Neural crest cell (in vitro differentiated cells): ENCODE data around the gene RFESD. TPM values are rescaled to one million over a fixed set of nuclear protein-coding genes. Genes with fewer than 3 reads are reported as not detected.

Experiments
- DNase-seq: peaks from one replicate; pipeline ENCODE4 v3.0.0; 2021; ENCODE audit warnings: low read depth, mixed read lengths, low spot score
- H3K27ac Mint-ChIP-seq: one replicate; pipeline ENCODE4 v1.8.0; 2021; ENCODE audit warnings: mild to moderate bottlenecking, mixed read lengths; ENCODE audit not compliant: unreplicated experiment
- H3K27me3 Mint-ChIP-seq: 2 replicates; pipeline ENCODE4 v1.8.0; 2021; ENCODE audit warnings: low read depth, mild to moderate bottlenecking, mixed read lengths
- H3K36me3 Mint-ChIP-seq: 2 replicates; pipeline ENCODE4 v1.8.0; 2021; ENCODE audit warnings: low read depth, mild to moderate bottlenecking, mixed read lengths
- H3K4me1 Mint-ChIP-seq: 2 replicates; pipeline ENCODE4 v1.8.0; 2021; ENCODE audit warnings: mixed read lengths
- H3K4me3 Mint-ChIP-seq: one replicate; pipeline ENCODE4 v1.8.0; 2021; ENCODE audit warnings: mild to moderate bottlenecking, mixed read lengths
- H3K9me3 Mint-ChIP-seq: 2 replicates; pipeline ENCODE4 v1.8.0; 2021; ENCODE audit warnings: mixed read lengths
- long read RNA-seq: library from polyadenylated mRNA; unstranded; transcript quantifications from one replicate; pipeline ENCODE4 v2.0.0, GENCODE V29; 2020
- total RNA-seq: library from RNA; stranded (reverse); gene quantifications from 2 replicates; pipeline ENCODE4 v1.2.1, GENCODE V29; 2021
- TF ChIP-seq, protein P1 (sequence below): fragments of 200-600 bp; sonication (generic); conservative IDR thresholded peaks from 2 replicates; pipeline ENCODE4 v1.5.0; 2021; ENCODE audit warnings: antibody characterized with exemption, mild to moderate bottlenecking

Gene RFESD
- total RNA-seq = 3.1 and 3.4 TPM in 2 replicates
- long read RNA-seq, partial matches to known transcripts = 0 of 4 reads
- long read RNA-seq, other reads (novel, unspliced or antisense) = 1 of 4 reads

DNA sequence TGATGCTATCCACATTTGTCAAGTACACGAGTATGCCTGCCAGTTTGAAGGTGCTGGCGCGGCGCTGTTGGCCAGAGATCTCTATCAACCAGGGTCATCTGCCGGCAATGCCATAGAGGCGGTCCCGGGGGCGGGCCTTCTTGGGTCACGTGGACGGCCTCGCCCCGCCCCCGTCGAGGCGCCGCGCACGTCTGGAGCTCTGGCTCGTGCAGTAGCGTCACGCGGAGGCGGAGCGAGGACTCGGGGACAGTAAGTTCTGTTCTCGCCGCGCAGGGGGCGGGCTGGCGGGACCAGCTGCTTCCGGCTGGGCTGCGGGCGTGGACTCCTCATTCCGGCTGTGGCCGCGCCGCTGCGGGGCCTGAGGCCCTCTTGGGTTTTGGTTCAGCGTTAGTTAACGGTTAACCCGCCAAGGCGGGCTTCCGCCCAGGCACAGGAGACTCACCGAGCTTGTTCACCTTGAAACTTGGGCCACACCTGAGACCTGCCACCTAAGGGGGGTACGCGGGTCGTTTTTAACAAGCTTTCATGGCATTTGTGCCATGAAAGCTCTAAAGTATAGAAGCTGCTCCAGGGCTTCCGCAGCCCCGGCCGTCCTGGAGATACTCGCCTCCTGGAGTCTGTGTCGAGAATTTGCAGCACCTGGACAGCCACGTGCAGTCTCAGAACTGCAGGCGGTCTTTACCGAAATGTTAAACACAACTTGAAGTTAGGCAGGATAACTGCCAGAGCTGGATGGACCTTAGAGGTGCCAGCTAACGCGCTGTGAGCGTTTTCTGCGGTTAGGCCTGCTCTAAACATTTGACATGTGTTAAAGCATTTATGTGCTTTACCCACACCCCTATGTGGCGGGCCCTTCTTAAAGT lies at the start of gene RFESD:
Gene RFESD (plus strand): TSS at position 209 of the 863 bp plus-strand sequence. CDS start 5,495 bp downstream, outside the sequence.
- H3K27ac Mint-ChIP-seq = peak within 1 kb of the TSS; percentile 94
- H3K27me3 Mint-ChIP-seq = no peaks in the 10 kb centered on the region
- H3K4me3 Mint-ChIP-seq = peak within 1 kb of the TSS; percentile 85
- DNase-seq = peak; percentile 92
- no peaks in the 10 kb centered on the region for H3K36me3 Mint-ChIP-seq
- TF ChIP-seq, protein P1, sequence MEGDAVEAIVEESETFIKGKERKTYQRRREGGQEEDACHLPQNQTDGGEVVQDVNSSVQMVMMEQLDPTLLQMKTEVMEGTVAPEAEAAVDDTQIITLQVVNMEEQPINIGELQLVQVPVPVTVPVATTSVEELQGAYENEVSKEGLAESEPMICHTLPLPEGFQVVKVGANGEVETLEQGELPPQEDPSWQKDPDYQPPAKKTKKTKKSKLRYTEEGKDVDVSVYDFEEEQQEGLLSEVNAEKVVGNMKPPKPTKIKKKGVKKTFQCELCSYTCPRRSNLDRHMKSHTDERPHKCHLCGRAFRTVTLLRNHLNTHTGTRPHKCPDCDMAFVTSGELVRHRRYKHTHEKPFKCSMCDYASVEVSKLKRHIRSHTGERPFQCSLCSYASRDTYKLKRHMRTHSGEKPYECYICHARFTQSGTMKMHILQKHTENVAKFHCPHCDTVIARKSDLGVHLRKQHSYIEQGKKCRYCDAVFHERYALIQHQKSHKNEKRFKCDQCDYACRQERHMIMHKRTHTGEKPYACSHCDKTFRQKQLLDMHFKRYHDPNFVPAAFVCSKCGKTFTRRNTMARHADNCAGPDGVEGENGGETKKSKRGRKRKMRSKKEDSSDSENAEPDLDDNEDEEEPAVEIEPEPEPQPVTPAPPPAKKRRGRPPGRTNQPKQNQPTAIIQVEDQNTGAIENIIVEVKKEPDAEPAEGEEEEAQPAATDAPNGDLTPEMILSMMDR = no peak
- H3K4me1 Mint-ChIP-seq = peaks cover 7% of the 10 kb centered on the region
- H3K9me3 Mint-ChIP-seq = peaks cover 2% of the 10 kb centered on the region

DNA sequence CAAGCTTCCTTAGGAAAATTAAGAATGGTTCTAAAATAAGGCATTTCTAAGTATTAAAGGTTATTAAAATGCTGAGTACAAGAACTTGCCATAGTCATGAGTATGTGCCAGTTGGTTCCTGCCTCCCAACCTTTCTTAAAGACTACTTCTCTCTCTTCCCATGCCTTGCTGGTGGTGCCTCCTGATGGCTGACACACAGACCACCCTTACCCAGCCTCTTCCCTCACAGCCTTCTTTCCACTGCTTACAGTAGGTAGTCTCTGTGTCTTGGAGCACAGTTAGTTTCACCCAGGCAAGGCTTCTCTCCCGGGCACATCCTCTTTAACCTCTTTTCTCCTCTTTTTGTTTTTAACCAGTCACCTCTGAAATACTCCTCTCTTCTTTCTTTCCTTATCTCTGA lies 47.3 kb upstream of the RFESD start:
- H3K4me3 Mint-ChIP-seq = no peak overlapping the region
- no peaks in the 10 kb centered on the region for H3K4me1 Mint-ChIP-seq
- no peak for DNase-seq
- H3K27ac Mint-ChIP-seq = no peak overlapping the region
- H3K36me3 Mint-ChIP-seq = peaks cover 3% of the 10 kb centered on the region
- H3K27me3 Mint-ChIP-seq = no peaks in the 10 kb centered on the region
- H3K9me3 Mint-ChIP-seq = no peaks in the 10 kb centered on the region
- TF ChIP-seq, protein P1 = no peak

DNA sequence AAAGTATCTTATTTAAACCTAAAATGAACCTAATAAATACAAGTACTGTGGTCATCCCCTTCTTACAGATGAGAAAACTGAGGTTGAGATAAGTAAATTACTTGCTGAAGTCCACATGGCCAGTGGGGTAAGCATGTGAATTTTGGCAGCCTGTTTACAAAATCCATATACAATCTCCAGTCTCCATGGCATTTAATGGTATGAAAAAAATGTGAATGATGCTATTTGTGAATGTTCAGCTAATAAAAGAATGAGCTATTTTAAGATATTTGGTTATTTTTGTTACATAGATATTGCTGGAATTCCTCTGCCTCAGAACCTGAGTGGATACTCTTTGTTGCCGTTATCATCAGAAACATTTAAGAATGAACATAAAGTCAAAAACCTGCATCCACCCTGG lies 46.0 kb upstream of the RFESD start:
- Mint-ChIP-seq H3K9me3 (no peaks in the 10 kb centered on the region), H3K27ac (no peak overlapping the region), H3K4me1 (no peaks in the 10 kb centered on the region), H3K27me3 (no peaks in the 10 kb centered on the region), H3K4me3 (no peak overlapping the region), H3K36me3 (peaks cover 3% of the 10 kb centered on the region)
- DNase-seq = no peak
- TF ChIP-seq, protein P1 = no peak

DNA sequence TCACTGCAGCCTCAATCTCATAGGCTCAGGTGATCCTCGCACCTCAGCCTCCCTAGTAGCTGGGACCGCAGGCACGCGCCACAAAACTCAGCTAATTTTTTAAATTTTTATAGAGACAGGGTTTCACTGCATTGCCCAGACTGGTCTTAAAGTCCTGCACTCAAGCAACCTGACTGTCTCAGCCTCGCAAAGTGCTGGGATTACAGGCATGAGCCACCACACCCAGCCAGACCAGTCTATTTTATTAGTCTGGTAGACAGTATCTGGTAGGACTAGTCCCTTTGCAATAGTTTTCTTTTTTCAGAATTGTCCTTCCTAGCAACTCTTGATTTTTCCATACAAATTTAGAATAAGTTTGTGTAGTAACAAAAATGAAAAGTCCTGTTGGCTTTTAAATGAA lies 40.8 kb upstream of the RFESD start:
- Mint-ChIP-seq H3K27me3 (no peaks in the 10 kb centered on the region), H3K4me1 (no peaks in the 10 kb centered on the region), H3K36me3 (peaks cover 3% of the 10 kb centered on the region), H3K9me3 (peaks cover 3% of the 10 kb centered on the region), H3K27ac (no peak overlapping the region), H3K4me3 (no peak overlapping the region)
- TF ChIP-seq, protein P1 = no peak
- DNase-seq = no peak

DNA sequence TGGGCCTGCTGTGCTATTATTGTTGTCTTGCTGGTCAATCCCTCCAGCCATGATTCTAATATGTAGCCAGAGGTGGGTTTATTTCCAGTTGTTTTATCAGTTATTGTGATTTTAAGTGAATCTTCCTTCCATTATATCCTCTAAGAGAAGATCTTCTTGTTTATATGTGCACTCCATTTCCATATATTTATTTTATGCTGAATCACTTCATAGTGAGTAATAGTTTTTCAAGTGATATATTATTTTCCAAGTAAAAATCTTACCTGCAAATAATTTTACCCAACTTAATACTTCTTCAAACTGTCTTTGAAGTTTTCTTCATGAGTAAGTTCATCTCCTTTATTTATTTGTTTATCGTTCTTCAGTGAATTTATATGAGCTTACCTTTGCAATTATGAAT lies 40.2 kb upstream of the RFESD start:
- H3K36me3 Mint-ChIP-seq = no peaks in the 10 kb centered on the region
- no peaks in the 10 kb centered on the region for H3K27me3 Mint-ChIP-seq
- TF ChIP-seq, protein P1 = no peak
- no peaks in the 10 kb centered on the region for H3K4me1 Mint-ChIP-seq
- H3K4me3 Mint-ChIP-seq = no peak overlapping the region
- peaks cover 3% of the 10 kb centered on the region for H3K9me3 Mint-ChIP-seq
- no peak overlapping the region for H3K27ac Mint-ChIP-seq
- no peak for DNase-seq
